AG09309 (cell line): ENCODE measurements around the gene ZNF740.
A peak's percentile ranks its signal among the peaks of the same experiment; 100 is the strongest.
"Not testable (repeated sequence)": the region's sequence is repeated elsewhere in the genome, so short reads cannot be mapped to it uniquely, and the experiment has no call there.

Experiments
- DNase-seq: peaks from one replicate; pipeline ENCODE4 v3.0.0-alpha.2; 2010; ENCODE audit warnings: low read depth
- H3K4me3 ChIP-seq: 2 replicates; pipeline ENCODE4 v1.5.1; 2011; ENCODE audit warnings: mild to moderate bottlenecking, low read depth, low read length, moderate library complexity; ENCODE audit not compliant: control insufficient read depth
- TF ChIP-seq, protein P1 (sequence below): IDR thresholded peaks from 2 replicates; pipeline ENCODE4 v1.5.1; 2011; ENCODE audit warnings: mild to moderate bottlenecking, low read depth, low read length, inconsistent platforms; ENCODE audit not compliant: insufficient read depth, control insufficient read depth; ENCODE audit errors: missing control alignments

Gene ZNF740

DNA sequence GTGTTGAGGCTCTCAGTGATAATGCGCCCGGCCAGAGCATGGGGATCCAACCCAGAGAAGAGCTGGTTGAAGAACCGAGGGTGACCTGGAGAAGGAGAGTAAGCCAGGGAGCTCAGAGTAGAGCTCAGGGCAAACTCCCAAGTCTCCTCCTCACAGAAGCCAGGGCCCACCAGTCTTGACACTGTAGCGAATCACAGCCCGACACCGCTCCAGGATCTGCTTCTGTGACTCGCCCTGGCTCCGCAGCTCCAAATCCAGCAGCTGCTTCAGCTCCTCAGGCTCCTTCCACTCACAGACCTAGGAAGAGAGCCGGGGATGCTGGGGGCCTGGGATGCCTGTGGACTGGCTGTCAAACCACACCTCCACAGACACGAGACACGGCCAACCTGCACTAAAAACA, 8.2 kb upstream of the ZNF740 start:
- TF ChIP-seq, protein P1, sequence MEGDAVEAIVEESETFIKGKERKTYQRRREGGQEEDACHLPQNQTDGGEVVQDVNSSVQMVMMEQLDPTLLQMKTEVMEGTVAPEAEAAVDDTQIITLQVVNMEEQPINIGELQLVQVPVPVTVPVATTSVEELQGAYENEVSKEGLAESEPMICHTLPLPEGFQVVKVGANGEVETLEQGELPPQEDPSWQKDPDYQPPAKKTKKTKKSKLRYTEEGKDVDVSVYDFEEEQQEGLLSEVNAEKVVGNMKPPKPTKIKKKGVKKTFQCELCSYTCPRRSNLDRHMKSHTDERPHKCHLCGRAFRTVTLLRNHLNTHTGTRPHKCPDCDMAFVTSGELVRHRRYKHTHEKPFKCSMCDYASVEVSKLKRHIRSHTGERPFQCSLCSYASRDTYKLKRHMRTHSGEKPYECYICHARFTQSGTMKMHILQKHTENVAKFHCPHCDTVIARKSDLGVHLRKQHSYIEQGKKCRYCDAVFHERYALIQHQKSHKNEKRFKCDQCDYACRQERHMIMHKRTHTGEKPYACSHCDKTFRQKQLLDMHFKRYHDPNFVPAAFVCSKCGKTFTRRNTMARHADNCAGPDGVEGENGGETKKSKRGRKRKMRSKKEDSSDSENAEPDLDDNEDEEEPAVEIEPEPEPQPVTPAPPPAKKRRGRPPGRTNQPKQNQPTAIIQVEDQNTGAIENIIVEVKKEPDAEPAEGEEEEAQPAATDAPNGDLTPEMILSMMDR, result no peak
- DNase-seq, result peak; percentile 16
- no peak overlapping the region for H3K4me3 ChIP-seq

DNA sequence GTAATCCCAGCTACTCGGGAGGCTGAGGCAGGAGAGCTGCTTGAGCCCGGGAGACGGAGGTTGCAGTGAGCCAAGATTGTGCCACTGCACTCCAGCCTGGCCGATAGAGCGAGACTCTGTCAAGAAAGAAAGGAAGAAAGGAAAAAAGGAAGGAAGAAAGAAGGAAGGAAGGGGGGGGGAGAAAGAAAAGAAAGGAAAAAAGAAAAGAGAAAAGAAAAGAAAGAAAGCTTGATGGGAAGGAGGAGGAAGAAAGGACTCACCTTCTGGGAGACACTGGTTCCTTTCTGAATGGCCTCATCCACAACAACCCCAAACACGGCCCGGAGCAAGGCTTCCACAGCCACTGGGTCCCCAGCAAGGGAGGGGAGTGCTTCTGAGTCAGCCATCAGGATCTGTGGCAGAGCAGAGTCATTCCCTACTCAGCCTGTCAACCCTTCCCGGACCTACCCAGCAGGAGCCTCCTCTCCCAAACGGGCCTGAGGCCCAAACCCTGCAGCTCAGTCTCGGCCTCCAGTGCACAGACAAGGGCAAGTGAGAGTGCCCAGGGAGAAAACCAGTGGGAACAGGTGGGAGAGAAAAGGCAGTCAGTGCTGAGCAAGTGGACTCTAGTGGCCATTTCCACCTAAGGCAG, 7.3 kb upstream of the ZNF740 start:
- no peak for DNase-seq
- H3K4me3 ChIP-seq, result no peak overlapping the region
- TF ChIP-seq, protein P1, result no peak

DNA sequence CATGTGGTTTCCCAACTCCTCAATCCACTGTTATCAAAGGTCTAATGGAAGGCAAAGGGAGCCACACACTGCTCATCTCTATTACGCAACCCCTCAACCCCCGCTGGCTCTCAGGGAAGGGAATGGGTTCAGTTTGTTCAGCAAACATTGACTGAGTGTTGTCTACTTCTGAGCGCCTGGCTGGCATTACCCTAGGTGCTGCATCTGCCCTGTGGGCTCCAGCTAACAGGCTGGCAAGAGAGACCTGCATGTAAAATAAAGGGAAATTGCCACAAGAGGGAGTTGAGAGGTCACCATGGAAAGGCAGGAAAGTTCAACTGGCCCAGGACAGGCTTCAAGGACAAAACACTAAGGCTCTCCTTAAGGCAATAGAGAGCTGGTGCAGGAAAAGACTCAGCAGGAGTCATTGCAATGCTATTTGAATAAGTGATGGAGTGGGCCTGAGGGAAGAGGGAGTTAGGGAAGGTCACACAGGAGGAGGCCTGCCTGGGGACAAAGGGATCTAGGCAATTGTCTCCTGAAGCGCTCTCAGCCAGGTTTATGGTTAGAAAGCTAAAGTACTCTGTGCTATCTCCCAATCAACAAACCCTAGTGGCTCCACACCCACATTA, 5.5 kb upstream of the ZNF740 start:
- no peak overlapping the region for H3K4me3 ChIP-seq
- DNase-seq, result no peak
- TF ChIP-seq, protein P1, result peak; percentile 29

- DNase-seq, result no peak
- TF ChIP-seq, protein P1, result no peak
- no peak overlapping the region for H3K4me3 ChIP-seq
These were observed 3.8 kb upstream of the ZNF740 start for GRCh38 chr12:53176750-53177149.

- not testable (repeated sequence) for DNase-seq, H3K4me3 ChIP-seq
These were observed 3.1 kb upstream of the ZNF740 start for GRCh38 chr12:53177447-53177846.

DNA sequence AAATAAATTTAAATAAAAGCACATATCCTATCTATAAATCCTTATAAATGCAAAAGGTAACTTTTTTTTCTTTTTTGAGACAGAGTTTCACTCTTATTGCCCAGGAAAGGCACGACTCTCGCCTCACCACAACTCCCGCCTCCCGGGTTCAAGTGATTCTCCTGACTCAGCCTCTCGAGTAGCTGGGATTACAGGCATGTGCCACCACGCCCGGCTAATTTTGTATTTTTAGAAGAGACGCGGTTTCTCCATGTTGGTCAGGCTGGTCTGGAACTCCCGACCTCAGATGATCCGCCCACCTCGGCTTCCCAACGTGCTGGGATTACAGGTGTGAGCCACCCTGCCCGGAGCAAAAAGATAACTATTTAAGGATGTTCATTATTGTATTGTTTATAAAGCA, 1.7 kb upstream of the ZNF740 start:
- not testable (repeated sequence) for H3K4me3 ChIP-seq, DNase-seq

DNA sequence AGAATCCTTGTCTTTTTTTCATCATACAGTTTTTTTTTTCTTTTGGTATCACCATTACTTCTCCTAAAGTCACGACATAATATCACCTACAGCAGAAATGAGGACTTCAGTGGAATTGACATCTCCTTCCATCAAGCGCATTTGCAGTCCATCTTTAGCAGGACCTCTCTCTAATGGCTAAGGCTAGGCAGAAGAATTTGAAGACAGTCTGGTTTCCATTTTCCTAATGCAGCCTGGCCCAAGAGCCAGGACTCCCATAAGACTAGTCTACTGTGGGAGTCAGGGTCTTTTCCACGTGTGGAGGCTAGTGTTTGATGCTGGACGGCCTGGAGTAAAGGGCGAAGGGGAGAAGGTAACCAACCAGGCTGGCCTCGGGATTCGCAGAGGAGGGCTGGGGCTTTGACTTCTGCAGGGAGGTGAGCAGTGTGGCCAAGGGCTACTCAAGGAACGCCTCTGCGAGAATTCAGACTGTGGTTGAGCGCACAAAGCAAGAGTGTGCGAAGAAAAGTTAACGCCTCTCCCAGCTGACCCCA, 769 bp upstream of the ZNF740 start:
- no peak for DNase-seq
- H3K4me3 ChIP-seq, result peak overlapping the region; percentile 74
- TF ChIP-seq, protein P1, result no peak

- TF ChIP-seq, protein P1, result no peak
- peak overlapping the region; percentile 74 for H3K4me3 ChIP-seq
- DNase-seq, result no peak
These were observed 566 bp downstream of the ZNF740 start for GRCh38 chr12:53180931-53181645.
